H1 (cell line): ENCODE results near the gene SNAP47. TPM values are rescaled to one million over a fixed set of nuclear protein-coding genes. Genes with fewer than 3 reads are reported as not detected.

ENCODE experiments used
- CTCF ChIA-PET: fragments of 300-600 bp; sonication (Branson Sonifier 250); formaldehyde crosslinking; loops from one replicate; lab custom pipeline; 2021; ENCODE audit not compliant: partially characterized antibody; lab: Charles Lee
- POLR2A ChIA-PET: fragments of 300-600 bp; sonication (Branson Sonifier 250); formaldehyde crosslinking; loops from one replicate; lab custom pipeline; 2021; ENCODE audit warnings: inconsistent platforms; ENCODE audit not compliant: partially characterized antibody; lab: Charles Lee
- DNase-seq, 2 experiments: peaks; one replicate each; pipeline versions ENCODE4 v3.0.0 to v3.0.0-alpha.2; 2010 to 2022; ENCODE audit warnings: low spot score in 2 of 2, low read depth in 1 of 2, mixed read lengths in 1 of 2
- FAIRE-seq: peaks from 2 replicates; lab custom pipeline; 2011; peaks lifted over from hg19 to GRCh38; lab: Jason Lieb, UNC
- H2AFZ ChIP-seq: 2 replicates; pipeline ENCODE4 v1.8.1; 2012; ENCODE audit warnings: low read length, inconsistent platforms
- H2AK5ac ChIP-seq: 2 replicates; pipeline ENCODE4 v1.6.1; 2013; ENCODE audit warnings: low read depth, low read length
- H2BK120ac ChIP-seq: replicated peaks from 2 replicates; pipeline ENCODE3; 2013; ENCODE audit warnings: low read depth, low read length, inconsistent platforms
- H2BK12ac ChIP-seq: 2 replicates; pipeline ENCODE4 v1.6.1; 2013; ENCODE audit warnings: low read depth, low read length
- H2BK15ac ChIP-seq: 2 replicates; pipeline ENCODE4 v1.6.1; 2013; ENCODE audit warnings: low read length
- H2BK20ac ChIP-seq: 2 replicates; pipeline ENCODE4 v1.6.1; 2013; ENCODE audit warnings: low read length
- H2BK5ac ChIP-seq: 2 replicates; pipeline ENCODE4 v1.6.1; 2013; ENCODE audit warnings: low read depth, low read length
- H3K14ac ChIP-seq: 2 replicates; pipeline ENCODE4 v1.6.1; 2013; ENCODE audit warnings: inconsistent platforms; ENCODE audit not compliant: insufficient read length
- H3K18ac ChIP-seq: 2 replicates; pipeline ENCODE4 v1.6.1; 2013; ENCODE audit warnings: low read length; ENCODE audit errors: extremely low read depth
- H3K23ac ChIP-seq: 2 replicates; pipeline ENCODE4 v1.6.1; 2013; ENCODE audit warnings: inconsistent platforms; ENCODE audit not compliant: insufficient read length
- H3K23me2 ChIP-seq: 2 replicates; pipeline ENCODE4 v1.6.1; 2013; ENCODE audit warnings: low read depth, low read length
- H3K27ac ChIP-seq: 2 replicates; pipeline ENCODE4 v1.6.1; 2011; ENCODE audit warnings: low read depth, low read length, inconsistent platforms
- H3K27me3 ChIP-seq, 4 experiments: replicated peaks in 1 of 4; 1 replicate in 1 of 4; 2 replicates in 3 of 4; pipeline versions ENCODE4 v1.6.1 to v1.8.1; 2011 to 2013; ENCODE audit warnings: low read length in 3 of 4, mild to moderate bottlenecking in 3 of 4, inconsistent platforms in 2 of 4, mixed read lengths in 2 of 4, moderate library complexity in 1 of 4; ENCODE audit not compliant: control insufficient read depth in 3 of 4, insufficient read depth in 3 of 4; ENCODE audit errors: extremely low read depth in 1 of 4
- H3K36me3 ChIP-seq, 4 experiments: 2 replicates each; pipeline versions ENCODE4 v1.6.1 to v1.8.1; 2011 to 2013; ENCODE audit warnings: mild to moderate bottlenecking in 4 of 4, low read length in 3 of 4, moderate library complexity in 2 of 4, control low read depth in 1 of 4, inconsistent platforms in 1 of 4; ENCODE audit not compliant: insufficient read depth in 4 of 4, control insufficient read depth in 2 of 4
- H3K4ac ChIP-seq: replicated peaks from 2 replicates; pipeline ENCODE3; 2013; ENCODE audit warnings: low read length, low read depth, mixed read lengths, inconsistent platforms; ENCODE audit not compliant: insufficient read length
- H3K4me1 ChIP-seq, 4 experiments: replicated peaks in 1 of 4; 1 replicate in 1 of 4; 2 replicates in 3 of 4; pipeline versions ENCODE4 v1.6.1 to v1.8.1; 2011 to 2013; ENCODE audit warnings: low read length in 3 of 4, inconsistent platforms in 2 of 4, mixed read lengths in 1 of 4; ENCODE audit not compliant: insufficient read depth in 4 of 4, control insufficient read depth in 3 of 4
- H3K4me2 ChIP-seq, 2 experiments: 2 replicates each; pipeline versions ENCODE4 v1.6.1 to v1.8.1; 2011 to 2013; ENCODE audit warnings: low read depth in 2 of 2, low read length in 2 of 2, control low read depth in 1 of 2, inconsistent platforms in 1 of 2, mild to moderate bottlenecking in 1 of 2; ENCODE audit not compliant: insufficient read depth in 1 of 2
- H3K4me3 ChIP-seq, 4 experiments: fragments of 200-600, 300-600 bp in 1 of 4; sonication (generic), shearing (Covaris generic), sonication (Bioruptor Twin) in 1 of 4; 2 replicates each; pipeline versions ENCODE4 v1.5.1 to v1.8.1; 2011 to 2016; ENCODE audit warnings: low read length in 4 of 4, low read depth in 3 of 4, control low read depth in 2 of 4, inconsistent platforms in 2 of 4, mild to moderate bottlenecking in 2 of 4, mixed read lengths in 1 of 4, moderate library complexity in 1 of 4; ENCODE audit not compliant: insufficient read depth in 2 of 4; ENCODE audit errors: extremely low read depth in 1 of 4
- H3K56ac ChIP-seq: replicated peaks from 2 replicates; pipeline ENCODE3; 2013; ENCODE audit warnings: low read depth, mild to moderate bottlenecking, mixed read lengths, low read length, inconsistent platforms; ENCODE audit not compliant: insufficient read length
- H3K79me1 ChIP-seq: 2 replicates; pipeline ENCODE4 v1.6.1; 2013; ENCODE audit warnings: low read depth, low read length, control low read depth
- H3K79me2 ChIP-seq, 2 experiments: 2 replicates each; pipeline versions ENCODE4 v1.6.1 to v1.8.1; 2012 to 2013; ENCODE audit warnings: low read length in 2 of 2, mild to moderate bottlenecking in 2 of 2, inconsistent platforms in 1 of 2; ENCODE audit not compliant: insufficient read depth in 2 of 2, control insufficient read depth in 1 of 2
- H3K9ac ChIP-seq, 4 experiments: replicated peaks in 1 of 4; 1 replicate in 1 of 4; 2 replicates in 3 of 4; pipeline versions ENCODE4 v1.6.1 to v1.8.1; 2011 to 2013; ENCODE audit warnings: low read depth in 3 of 4, low read length in 3 of 4, control low read depth in 2 of 4, mild to moderate bottlenecking in 2 of 4, moderate library complexity in 2 of 4, inconsistent platforms in 1 of 4; ENCODE audit errors: extremely low read depth in 1 of 4
- H3K9me3 ChIP-seq, 2 experiments: 2 replicates each; pipeline versions ENCODE4 v1.6.1 to v1.8.1; 2012 to 2013; ENCODE audit warnings: mild to moderate bottlenecking in 2 of 2, moderate library complexity in 2 of 2, control low read depth in 1 of 2, inconsistent platforms in 1 of 2, low read depth in 1 of 2, low read length in 1 of 2, mixed read lengths in 1 of 2; ENCODE audit not compliant: insufficient read depth in 2 of 2
- H4K20me1 ChIP-seq, 2 experiments: replicated peaks in 1 of 2; 2 replicates each; pipeline versions ENCODE3 to v1.8.1; 2011 to 2013; ENCODE audit warnings: inconsistent platforms in 2 of 2, low read length in 2 of 2, mild to moderate bottlenecking in 1 of 2; ENCODE audit not compliant: insufficient read depth in 2 of 2, control insufficient read depth in 1 of 2
- H4K5ac ChIP-seq: 2 replicates; pipeline ENCODE4 v1.6.1; 2013; ENCODE audit warnings: low read length, low read depth, mixed read lengths, inconsistent platforms; ENCODE audit not compliant: insufficient read length
- H4K8ac ChIP-seq: 2 replicates; pipeline ENCODE4 v1.8.0; 2013; ENCODE audit warnings: mild to moderate bottlenecking, moderate library complexity, low read length, inconsistent platforms; ENCODE audit not compliant: insufficient read depth; ENCODE audit errors: extremely low read depth
- H4K91ac ChIP-seq: replicated peaks from 2 replicates; pipeline ENCODE3; 2013; ENCODE audit warnings: low read length, mixed read lengths, inconsistent platforms; ENCODE audit not compliant: insufficient read length
- RFX5 ChIP-seq: IDR thresholded peaks from 2 replicates; pipeline ENCODE4 v1.6.1; 2011; ENCODE audit warnings: low read depth, low read length, improper control_type of control experiment, borderline replicate concordance
- TAF7 ChIP-seq: optimal IDR thresholded peaks from 2 replicates; pipeline ENCODE3; 2011; ENCODE audit warnings: low read depth, mild to moderate bottlenecking, inconsistent platforms, low read length, moderate library complexity, borderline replicate concordance
- TBP ChIP-seq: IDR thresholded peaks from 2 replicates; pipeline ENCODE4 v1.6.1; 2011; ENCODE audit warnings: low read depth, low read length, improper control_type of control experiment
- ZNF274 ChIP-seq: IDR thresholded peaks from 2 replicates; pipeline ENCODE4 v1.7.0; 2012; ENCODE audit warnings: low read length, borderline replicate concordance; ENCODE audit errors: extremely low read depth
- WGBS, 2 experiments: shearing (Covaris generic) in 1 of 2; methylation state at CpG; one replicate each; pipeline versions ENCODE4 v1.1.6 to v1.1.7; 2013 to 2015; ENCODE audit warnings: low lambda C conversion rate in 2 of 2, mixed read lengths in 2 of 2, inconsistent platforms in 1 of 2, low coverage in 1 of 2, missing lambda C conversion rate in 1 of 2; ENCODE audit not compliant: insufficient replicate concordance in 2 of 2, insufficient coverage in 1 of 2, insufficient read length in 1 of 2; ENCODE audit errors: extremely low coverage in 1 of 2, missing lambda C conversion rate in 1 of 2; 5-methylcytosine and 5-hydroxymethylcytosine counted together
- polyA plus RNA-seq, 7 experiments: library from polyadenylated mRNA; depleted of rRNA in 3 of 7; stranded (reverse) in 5 of 7; unstranded in 2 of 7; fragments of >200 nt in 5 of 7; fragments of 200-250 nt in 2 of 7; gene quantifications; 1 replicate in 5 of 7; 2 replicates in 1 of 7; 4 replicates in 1 of 7; pipeline versions ENCODE4 v1.2.1 to v1.2.3, GENCODE V29; 2011 to 2013; ENCODE audit warnings: missing spikeins in 2 of 7, mixed read lengths in 2 of 7
- total RNA-seq: library from RNA; stranded (reverse); fragmentation: NEBNext Ultra II Directional; extraction: Animal tissue kit (Norgen Biotek cat#: 25700); gene quantifications from 2 replicates; pipeline ENCODE4 v1.2.1, GENCODE V29; 2021

Gene SNAP47
- total and polyA plus RNA-seq, 2 of the 8 experiments (the other 6 are each of a cell fraction or from before 2014, with no cell fraction given), result 37.6 to 42.2 TPM

- POLR2A ChIA-PET, result no interaction called here
These were observed 25.1 kb downstream of the SNAP47 start for GRCh38 chr1:227760377-227760776.

More at GRCh38 chr1:227760377-227760776, 25.1 kb downstream of the SNAP47 start:
- H4K91ac ChIP-seq, result no peak overlapping the region
- no peak overlapping the region for H2BK5ac ChIP-seq
- H3K27me3 ChIP-seq, result no peaks in the 10 kb centered on the region
- H3K56ac ChIP-seq, result no peak overlapping the region
- TF ChIP-seq TBP (no peak), TAF7 (no peak), RFX5 (no peak), ZNF274 (no peak)
- H3K79me2 ChIP-seq, result peaks cover 0 to 11% of the 10 kb centered on the region in 2 experiments; a peak in 1 of 4 replicates
- no peak overlapping the region for H3K14ac ChIP-seq
- no peak overlapping the region for H2AFZ ChIP-seq
- H4K20me1 ChIP-seq, result peaks cover 10 to 30% of the 10 kb centered on the region in 2 experiments
- DNase-seq (no peak), FAIRE-seq (no peak)
- H3K9ac ChIP-seq, result no peak overlapping the region
- H2BK120ac ChIP-seq, result no peak overlapping the region
- H3K36me3 ChIP-seq, result peaks cover 8 to 19% (median 13%) of the 10 kb centered on the region in 4 experiments; a peak in 6 of 8 replicates
- H3K79me1 ChIP-seq, result peaks cover 3% of the 10 kb centered on the region
- no peaks in the 10 kb centered on the region for H3K23me2 ChIP-seq
- no peak overlapping the region for H3K4me3 ChIP-seq
- no peak overlapping the region for H2BK15ac ChIP-seq
- no peak overlapping the region for H3K18ac ChIP-seq
- H3K27ac ChIP-seq, result no peak overlapping the region
- no peak overlapping the region for H2AK5ac ChIP-seq
- CTCF ChIA-PET, result interaction anchor here (0.7 to 7.7 kb wide), 9 partner anchors 13 to 279 kb away, joined by 3 to 51 read pairs (median 5); partner anchors contain the start of gene WNT9A
- no peak overlapping the region for H4K5ac ChIP-seq
- H3K23ac ChIP-seq, result no peak overlapping the region
- H3K4me2 ChIP-seq, result no peak overlapping the region
- H3K4me1 ChIP-seq, result peaks cover 0 to 5% (median under 1%) of the 10 kb centered on the region in 4 experiments; a peak in 3 of 7 replicates
- H3K4ac ChIP-seq, result no peak overlapping the region
- no peak overlapping the region for H2BK20ac ChIP-seq
- H3K9me3 ChIP-seq, result no peaks in the 10 kb centered on the region
- H4K8ac ChIP-seq, result no peak overlapping the region
- H2BK12ac ChIP-seq, result no peak overlapping the region
- 91% methylated on average over 9 of the region's 9 CpGs; no CpG with 5 or more reads in 1 of the 2 experiments for WGBS, 2 experiments
